ENCODE results near the gene TFPT.
"Not testable (repeated sequence)": the region's sequence is repeated elsewhere in the genome, so short reads cannot be mapped to it uniquely, and the experiment has no call there.

TFPT gene

DNA sequence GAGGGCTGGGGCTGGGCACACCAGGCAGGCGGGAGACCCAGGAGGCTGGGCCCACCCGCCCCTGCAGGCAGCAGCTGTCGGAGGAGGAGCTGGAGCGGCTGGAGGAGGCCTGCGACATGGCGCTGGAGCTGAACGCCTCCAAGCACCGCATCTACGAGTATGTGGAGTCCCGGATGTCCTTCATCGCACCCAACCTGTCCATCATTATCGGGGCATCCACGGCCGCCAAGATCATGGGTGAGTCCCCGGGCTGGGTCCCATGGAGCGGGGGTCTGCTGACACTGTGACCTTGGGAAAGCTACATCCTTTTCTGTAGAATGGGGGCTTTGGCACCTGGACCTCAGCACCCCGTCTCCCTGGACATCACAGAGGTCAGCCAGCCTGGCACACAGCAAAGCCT is 8.2 kb upstream of the TFPT start:
- DNase-seq (ENCODE audit: low spot score) = no peak

DNA sequence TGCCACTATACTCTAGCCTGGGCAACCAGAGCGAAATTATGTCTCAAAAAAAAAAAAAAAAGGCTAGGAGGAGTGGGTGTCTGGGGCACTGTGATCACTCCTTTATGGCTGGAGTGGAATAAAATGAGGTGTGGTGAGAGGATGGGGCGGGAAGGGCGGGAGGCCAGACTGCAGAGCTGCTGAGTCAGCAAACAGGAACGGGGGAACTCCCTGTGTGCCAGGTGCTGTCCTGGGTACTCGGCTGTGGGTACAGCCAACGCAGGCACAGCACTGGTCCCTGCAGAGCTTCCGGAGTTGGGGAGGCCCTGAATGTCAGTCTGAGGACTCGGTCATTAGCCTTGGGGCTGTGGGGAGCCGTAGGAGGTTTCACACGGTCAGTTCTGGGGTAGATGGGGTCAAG is 5.8 kb upstream of the TFPT start:
- DNase-seq (ENCODE audit: low spot score) = no peak

GRCh38 chr19:54114340-54115108 is 933 bp downstream of the TFPT start:
- DNase-seq (ENCODE audit: low spot score) = no peak

- no peak for DNase-seq (ENCODE audit: low spot score)
These were observed 5.8 kb downstream of the TFPT start for GRCh38 chr19:54109651-54110050.

GRCh38 chr19:54108496-54108895 is 7.0 kb downstream of the TFPT start:
- no peak for DNase-seq (ENCODE audit: low spot score)

- no peak for DNase-seq (ENCODE audit: low spot score)
These were observed 7.5 kb downstream of the TFPT start for GRCh38 chr19:54107876-54108490.

GRCh38 chr19:54106716-54107115 is 8.7 kb downstream of the TFPT start:
- DNase-seq (ENCODE audit: low spot score) = no peak

- DNase-seq (ENCODE audit: low spot score) = no peak
These were observed 9.7 kb downstream of the TFPT start for GRCh38 chr19:54105796-54106195.

DNA sequence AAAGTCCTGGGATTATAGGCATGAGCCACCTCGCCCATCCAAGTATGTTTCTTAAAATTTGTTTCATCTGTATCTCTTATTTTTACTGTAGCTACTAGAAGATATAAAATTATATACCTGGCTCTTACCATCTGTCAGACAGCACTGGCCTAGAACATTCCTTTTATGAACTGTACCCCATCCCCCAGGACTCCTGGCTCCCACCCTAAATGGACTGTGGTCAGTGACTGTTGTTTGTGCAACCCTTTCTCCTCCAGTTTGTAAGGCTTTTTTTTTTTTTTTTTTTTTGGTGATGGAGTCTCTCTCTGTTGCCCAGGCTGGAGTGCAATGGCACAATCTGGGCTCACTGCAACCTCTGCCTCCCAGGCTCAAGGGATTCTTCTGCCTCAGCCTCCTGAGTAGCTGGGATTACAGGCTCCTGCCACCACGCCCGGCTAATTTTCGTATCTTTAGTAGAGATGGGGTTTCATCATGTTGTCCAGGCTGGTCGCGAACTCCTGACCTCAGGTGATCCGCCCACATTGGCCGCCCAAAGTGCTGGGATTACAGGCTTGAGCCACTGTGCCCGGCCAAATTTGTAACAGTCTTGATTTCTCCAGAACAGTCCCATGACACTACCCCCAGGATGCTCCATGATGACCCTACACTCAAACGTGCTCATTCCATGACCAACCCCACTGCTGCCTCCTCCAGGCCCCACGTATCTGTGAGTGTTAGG is 10.3 kb downstream of the TFPT start:
- no peak for DNase-seq (ENCODE audit: low spot score)

- DNase-seq (ENCODE audit: low spot score) = peak; percentile 99
These were observed 12.9 kb downstream of the TFPT start, which contains the start of gene NDUFA3 for GRCh38 chr19:54102421-54103169. Gene NDUFA3, plus strand, starts transcription at chr19:54102855. Its CDS starts 24 bp downstream, at chr19:54102879.

DNA sequence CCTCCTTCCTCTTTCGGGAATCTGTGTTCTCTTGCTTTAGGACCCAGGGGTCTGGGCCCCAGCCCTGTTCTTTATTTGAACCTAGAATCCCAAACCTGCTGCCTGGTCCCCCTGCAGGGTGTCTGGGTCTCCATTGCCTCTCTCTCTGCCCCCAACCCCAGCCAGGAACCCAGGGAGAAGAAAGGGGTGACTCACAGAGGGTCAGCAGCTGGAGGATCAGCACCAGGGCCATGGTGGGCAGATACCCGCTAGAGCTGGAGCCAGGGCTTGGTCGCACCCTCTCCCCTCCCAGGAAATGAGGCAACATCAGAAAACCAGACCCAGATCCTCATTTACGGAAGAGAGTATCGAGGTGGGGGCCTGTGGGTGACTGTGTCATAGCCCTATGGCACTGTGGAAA is 14.9 kb downstream of the TFPT start, which contains the start of gene OSCAR:
Gene OSCAR, minus strand, starts transcription at position 243 of the 400 bp plus-strand sequence. Its CDS starts 11 bp downstream, at position 232.
- no peak for DNase-seq (ENCODE audit: low spot score)

DNA sequence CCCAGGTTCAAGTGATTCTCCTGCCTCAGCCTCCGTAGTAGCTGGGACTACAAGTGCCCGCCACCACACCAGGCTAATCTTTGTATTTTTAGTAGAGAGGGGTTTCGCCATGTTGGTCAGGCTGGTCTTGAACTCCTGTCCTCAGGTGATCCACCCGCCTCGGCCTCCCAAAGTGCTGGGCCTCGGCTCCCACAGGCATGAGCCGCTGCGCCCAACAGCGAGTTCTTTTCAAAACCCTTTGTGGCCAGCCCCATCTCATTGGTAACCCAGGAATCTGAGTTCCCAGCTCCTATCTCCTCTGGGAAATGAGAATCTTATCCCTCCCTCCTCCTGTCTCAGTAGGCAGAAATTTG is 15.6 kb downstream of the TFPT start:
- not testable (repeated sequence) for DNase-seq (ENCODE audit: low spot score)

DNA sequence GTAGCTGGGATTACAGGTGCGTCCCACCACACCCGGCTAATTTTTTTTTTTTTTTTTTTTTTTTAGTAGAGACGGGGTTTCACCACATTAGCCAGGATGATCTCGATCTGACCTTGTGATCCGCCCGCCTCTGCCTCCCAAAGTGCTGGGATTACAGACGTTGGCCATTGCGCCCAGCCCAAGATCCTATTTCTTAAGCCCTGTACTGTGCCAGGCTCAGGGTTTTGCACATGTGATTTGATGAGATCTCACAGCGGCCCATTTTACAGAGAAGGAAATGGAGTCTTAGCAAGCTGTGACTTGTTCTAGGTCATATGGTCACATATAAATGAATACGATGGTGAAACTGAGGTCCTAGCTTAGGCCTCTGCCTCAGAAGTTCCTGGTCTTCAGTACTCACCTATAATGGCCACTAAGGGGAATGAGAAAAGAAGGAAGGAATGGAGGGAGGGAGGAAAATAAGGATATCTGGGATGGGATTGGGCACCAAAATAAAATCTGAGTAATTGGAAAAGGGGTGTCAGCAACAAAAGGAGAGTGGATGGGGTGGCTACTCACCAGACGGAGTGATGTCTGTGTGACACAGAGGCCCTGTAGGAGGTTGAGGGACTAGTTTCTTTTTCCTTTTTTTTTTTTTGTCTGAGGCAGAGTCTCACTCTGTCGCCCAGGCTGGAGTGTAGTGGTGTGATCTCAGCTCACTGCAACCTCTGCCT is 16.1 kb downstream of the TFPT start:
- DNase-seq (ENCODE audit: low spot score) = no peak

GRCh38 chr19:54096617-54097106 is 18.8 kb downstream of the TFPT start:
- DNase-seq (ENCODE audit: low spot score) = no peak

- not testable (repeated sequence) for DNase-seq (ENCODE audit: low spot score)
These were observed 19.4 kb downstream of the TFPT start for GRCh38 chr19:54095859-54096616.

- no peak for DNase-seq (ENCODE audit: low spot score)
These were observed 20.2 kb downstream of the TFPT start for GRCh38 chr19:54095136-54095858.

DNA sequence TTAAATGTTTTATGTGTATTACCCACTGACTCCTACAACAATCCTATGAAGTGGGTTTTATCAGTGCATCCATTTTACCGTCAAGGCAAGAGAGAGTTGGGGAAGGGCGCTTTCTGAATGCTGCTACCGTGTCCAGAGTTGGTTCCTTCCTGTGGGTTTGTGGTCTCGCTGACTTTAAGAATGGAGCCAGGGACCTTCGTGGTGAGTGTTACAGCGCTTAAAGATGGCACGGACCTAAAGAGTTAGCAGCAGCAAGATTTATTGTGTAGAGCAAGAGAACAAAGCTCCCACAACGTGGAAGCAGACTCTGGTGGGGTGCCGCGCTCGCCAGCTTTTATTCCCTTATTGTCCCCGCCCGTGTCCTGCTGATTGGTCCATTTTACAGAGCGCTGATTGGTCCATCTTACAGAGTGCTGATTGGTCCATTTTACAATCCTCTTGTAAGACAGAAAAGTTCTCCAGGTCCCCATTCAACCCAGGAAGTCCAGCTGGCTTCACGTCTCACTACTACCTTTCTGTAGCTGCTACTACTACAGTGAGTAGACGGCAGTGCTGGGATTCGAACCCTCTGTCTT is 20.9 kb downstream of the TFPT start:
- no peak for DNase-seq (ENCODE audit: low spot score)

DNA sequence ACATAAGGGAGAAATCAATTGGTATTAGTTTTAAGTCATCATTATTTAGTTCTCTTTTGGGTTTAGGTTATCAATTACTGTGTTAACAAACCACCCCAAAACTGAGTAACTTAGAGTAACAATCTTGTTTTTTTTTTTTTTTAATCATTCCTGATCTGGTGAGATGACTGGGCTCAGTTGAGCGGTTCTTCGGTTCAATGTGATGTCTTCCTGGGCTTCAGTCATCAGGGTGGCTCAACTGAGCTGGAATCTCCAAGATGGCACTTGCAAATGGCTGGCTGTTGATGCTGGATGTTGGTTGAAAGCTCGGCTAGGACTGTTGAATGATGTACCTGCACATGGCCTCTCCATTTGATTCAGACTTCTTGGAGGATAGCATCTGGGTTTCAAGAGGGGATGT is 31.0 kb downstream of the TFPT start:
- DNase-seq (ENCODE audit: low spot score) = no peak

DNA sequence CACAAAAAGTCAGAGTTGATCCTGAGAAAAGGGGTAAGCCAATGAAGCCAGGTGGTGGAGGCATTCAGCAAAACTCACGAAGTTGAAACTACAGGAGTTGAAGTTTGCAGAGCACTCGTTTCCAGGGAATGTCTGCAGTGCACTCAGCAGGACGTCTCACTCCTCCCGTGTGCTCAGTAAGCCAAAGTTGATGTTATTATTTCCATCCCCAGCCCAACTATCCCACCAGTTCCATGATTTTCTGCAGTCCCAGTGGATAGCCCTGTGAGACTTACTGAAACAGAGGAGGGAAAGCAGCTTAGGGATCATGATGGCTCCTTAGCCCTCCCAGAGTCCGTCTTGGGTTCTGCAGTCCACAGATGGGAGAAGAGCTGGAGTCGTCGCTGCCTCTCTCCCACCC is 34.4 kb downstream of the TFPT start, which contains the start of gene TARM1:
Gene TARM1, minus strand, starts transcription at position 334 of the 400 bp plus-strand sequence. Its CDS starts 25 bp downstream, at position 309.
- no peak for DNase-seq (ENCODE audit: low spot score)
